Small intestine (tissue), 7 donors: ENCODE measurements around the gene AHRR. TPM values are rescaled to one million over a fixed set of nuclear protein-coding genes. Genes with fewer than 3 reads are reported as not detected.

ENCODE experiments used
- DNase-seq, 2 donors: peaks; one replicate each; pipeline versions ENCODE4 v3.0.0 to v3.0.0-alpha.2; 2013
- FAIRE-seq: peaks from 2 replicates; lab custom pipeline; 2012; peaks lifted over from hg19 to GRCh38; lab: Jason Lieb, UNC
- H3K27ac ChIP-seq, 3 donors: one replicate each; pipeline ENCODE4 v1.5.1; 2013; ENCODE audit warnings: low read length in 2 of 3, mild to moderate bottlenecking in 2 of 3, control low read depth in 1 of 3, inconsistent platforms in 1 of 3, low read depth in 1 of 3, moderate library complexity in 1 of 3
- H3K27me3 ChIP-seq, 3 donors: one replicate each; pipeline ENCODE4 v1.6.1; 2013; ENCODE audit warnings: low read length in 3 of 3, inconsistent platforms in 1 of 3; ENCODE audit not compliant: control insufficient read depth in 3 of 3, insufficient read depth in 3 of 3
- H3K36me3 ChIP-seq, 3 donors: one replicate each; pipeline ENCODE4 v1.6.1; 2013; ENCODE audit warnings: low read length in 3 of 3, inconsistent platforms in 1 of 3, low read depth in 1 of 3, mild to moderate bottlenecking in 1 of 3, moderate library complexity in 1 of 3; ENCODE audit not compliant: control insufficient read depth in 3 of 3, insufficient read depth in 2 of 3
- H3K4me1 ChIP-seq, 3 donors: one replicate each; pipeline ENCODE4 v1.6.1; 2013; ENCODE audit warnings: low read length in 2 of 3, inconsistent platforms in 1 of 3, low read depth in 1 of 3, mild to moderate bottlenecking in 1 of 3, moderate library complexity in 1 of 3; ENCODE audit not compliant: control insufficient read depth in 3 of 3, insufficient read depth in 2 of 3
- H3K4me3 ChIP-seq, 3 donors: one replicate each; pipeline ENCODE4 v1.5.1; 2013; ENCODE audit warnings: low read length in 3 of 3, control low read depth in 1 of 3, inconsistent platforms in 1 of 3, low read depth in 1 of 3, mild to moderate bottlenecking in 1 of 3, moderate library complexity in 1 of 3
- H3K9me3 ChIP-seq, 2 donors: one replicate each; pipeline ENCODE4 v1.6.1; 2013; ENCODE audit warnings: low read depth in 1 of 2, low read length in 1 of 2; ENCODE audit not compliant: control insufficient read depth in 2 of 2, insufficient read depth in 1 of 2
- WGBS, 3 donors: extraction: QIAGEN DNeasy Blood & Tissue Kit; methylation state at CpG; one replicate each; pipeline ENCODE4 v1.1.7; 2013; 5-methylcytosine and 5-hydroxymethylcytosine counted together
- polyA plus RNA-seq, 4 donors: library from polyadenylated mRNA; stranded (reverse) in 3 of 4; unstranded in 1 of 4; fragments of 200-250 nt in 3 of 4; fragments of 120-200 nt in 1 of 4; gene quantifications; one replicate each; pipeline versions ENCODE4 v1.2.1 to v1.2.3, GENCODE V29; 2013
- donor health status: healthy with polysubstance abuse.
- donor health status: control.
- donor health status: control.
- donor health status: Bipolar disorder and iron deficiency.
- donor health status: healthy.

The AHRR gene
- polyA plus RNA-seq, 4 donors, result 0.22 to 2.6 (median 0.95) TPM

DNA sequence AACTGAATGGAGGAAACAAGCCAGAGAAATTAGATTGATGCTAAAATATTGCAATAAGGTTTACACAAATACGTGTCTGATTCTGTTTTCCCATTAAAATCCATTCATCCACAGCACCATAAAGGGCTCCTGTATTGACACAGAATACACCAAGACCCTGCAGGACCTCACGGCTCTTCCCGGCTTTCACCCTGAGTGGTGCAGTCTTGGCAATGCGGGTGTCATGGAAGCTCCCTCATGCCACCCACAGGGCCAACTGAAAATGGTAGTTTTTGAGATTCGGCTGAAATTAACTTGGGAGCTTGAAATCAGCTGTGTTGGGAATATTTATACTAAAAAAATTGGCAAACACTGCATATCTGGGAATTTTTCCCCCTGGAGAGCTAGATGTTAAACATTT lies 104.2 kb downstream of the AHRR start:
- Histone ChIP-seq H3K4me1 (peaks cover 0 to 3% (median 0%) of the 10 kb centered on the region in 3 donors), H3K27me3 (no peaks in the 10 kb centered on the region), H3K4me3 (no peak overlapping the region), H3K27ac (no peak overlapping the region), H3K36me3 (peaks cover 0 to 4% (median 0%) of the 10 kb centered on the region in 3 donors), H3K9me3 (no peaks in the 10 kb centered on the region)
- no peak for FAIRE-seq
- WGBS, 3 donors, result 16 to 48% (median 44%) methylated on average over 5 of the region's 5 CpGs
- peak in 1 of 2 donors; percentile 13 for DNase-seq

DNA sequence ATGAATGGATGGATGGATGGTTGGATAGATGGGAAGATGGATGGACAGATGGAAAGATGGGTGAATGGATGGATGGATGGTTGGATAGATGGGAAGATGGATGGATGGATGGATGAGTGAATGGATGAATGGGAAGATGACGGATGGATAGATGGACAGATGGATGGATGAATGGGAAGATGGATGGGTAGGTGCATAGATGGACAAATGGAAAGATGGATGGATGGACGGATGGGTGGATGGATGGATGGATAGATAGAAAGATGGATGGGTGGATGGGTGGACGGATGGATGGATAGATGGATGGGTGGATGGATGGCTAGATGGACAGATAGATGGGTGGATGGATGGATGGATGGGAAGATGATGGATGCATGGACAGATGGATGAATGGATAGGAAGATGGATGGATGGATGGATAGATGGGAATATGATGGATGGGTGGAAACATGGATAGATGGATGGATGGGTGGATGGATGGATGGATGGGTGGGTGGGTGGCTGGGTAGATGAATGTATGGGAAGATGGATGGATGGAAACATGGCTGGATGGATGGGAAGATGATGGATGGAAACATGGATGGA lies 105.0 kb downstream of the AHRR start:
- 74 to 86% (median 82%) methylated on average over 3 of the region's 3 CpGs for WGBS, 3 donors

DNA sequence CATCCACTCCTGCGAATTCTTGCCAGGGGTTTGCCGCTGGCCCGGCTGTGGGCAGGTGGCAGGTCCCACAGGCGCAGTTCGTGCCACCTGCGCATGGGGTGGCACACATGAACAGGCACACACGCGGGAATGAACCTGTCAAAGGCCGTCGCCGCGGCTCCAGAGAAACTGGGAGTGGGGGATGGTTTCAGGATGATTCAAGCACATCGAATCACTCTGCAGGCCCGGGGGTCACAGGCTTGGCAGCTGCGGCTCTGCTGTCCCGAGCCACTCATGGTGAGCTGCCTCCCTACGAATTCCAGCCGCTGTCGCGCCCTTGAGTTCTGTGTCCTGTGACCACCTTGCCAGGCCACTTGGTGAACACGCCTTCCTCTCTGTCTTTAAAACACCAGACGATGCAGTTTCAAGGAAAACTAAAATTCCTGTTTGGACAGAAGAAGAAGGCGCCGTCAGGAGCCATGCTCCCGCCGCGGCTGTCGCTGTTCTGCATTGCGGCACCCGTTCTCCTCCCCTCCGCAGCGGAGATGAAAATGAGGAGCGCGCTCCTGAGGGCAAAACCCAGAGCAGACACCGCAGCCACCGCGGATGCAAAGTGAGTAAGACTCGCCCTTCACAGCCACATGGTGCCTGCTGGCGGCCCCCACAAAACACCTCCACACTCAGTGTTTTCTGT lies 106.0 kb downstream of the AHRR start:
- WGBS, 3 donors, result 92 to 95% (median 93%) methylated on average over 39 of the region's 39 CpGs
- Histone ChIP-seq H3K36me3 (peaks cover 0 to 5% (median 0%) of the 10 kb centered on the region in 3 donors), H3K4me1 (peaks cover 0 to 13% (median 0%) of the 10 kb centered on the region in 3 donors), H3K4me3 (no peak overlapping the region), H3K9me3 (no peaks in the 10 kb centered on the region), H3K27me3 (no peaks in the 10 kb centered on the region), H3K27ac (no peak overlapping the region)
- DNase-seq (no peak), FAIRE-seq (no peak)

More for the DNA sequence above, 105.0 kb downstream of the AHRR start:
- Histone ChIP-seq H3K36me3 (peaks cover 0 to 5% (median 0%) of the 10 kb centered on the region in 3 donors), H3K4me1 (peaks cover 0 to 10% (median 0%) of the 10 kb centered on the region in 3 donors), H3K27me3 (no peaks in the 10 kb centered on the region), H3K4me3 (no peak overlapping the region), H3K9me3 (no peaks in the 10 kb centered on the region), H3K27ac (no peak overlapping the region)
- DNase-seq, result no peak
- FAIRE-seq, result no peak

DNA sequence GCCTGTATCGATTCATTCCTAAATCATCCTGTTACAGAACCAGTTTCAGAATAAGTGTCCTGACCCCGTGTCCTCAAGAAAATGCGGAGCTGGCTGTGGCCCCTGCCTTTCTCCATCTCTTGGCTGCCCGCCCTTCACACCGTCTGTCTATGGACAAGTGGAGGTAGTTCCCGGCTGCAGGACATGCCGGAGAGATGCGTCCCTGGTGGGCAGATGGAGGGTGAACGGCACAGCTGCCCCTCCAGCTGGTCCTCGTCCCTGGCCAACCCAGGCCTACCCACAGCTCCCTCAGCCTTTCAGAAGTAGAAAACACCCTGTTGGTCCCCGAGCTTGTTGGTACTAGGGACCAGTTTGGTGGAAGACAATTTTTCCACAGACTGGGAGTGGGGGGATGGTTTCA lies 106.7 kb downstream of the AHRR start:
- DNase-seq (no peak), FAIRE-seq (no peak)
- 90% methylated on average over 11 of the region's 11 CpGs for WGBS, 3 donors

DNA sequence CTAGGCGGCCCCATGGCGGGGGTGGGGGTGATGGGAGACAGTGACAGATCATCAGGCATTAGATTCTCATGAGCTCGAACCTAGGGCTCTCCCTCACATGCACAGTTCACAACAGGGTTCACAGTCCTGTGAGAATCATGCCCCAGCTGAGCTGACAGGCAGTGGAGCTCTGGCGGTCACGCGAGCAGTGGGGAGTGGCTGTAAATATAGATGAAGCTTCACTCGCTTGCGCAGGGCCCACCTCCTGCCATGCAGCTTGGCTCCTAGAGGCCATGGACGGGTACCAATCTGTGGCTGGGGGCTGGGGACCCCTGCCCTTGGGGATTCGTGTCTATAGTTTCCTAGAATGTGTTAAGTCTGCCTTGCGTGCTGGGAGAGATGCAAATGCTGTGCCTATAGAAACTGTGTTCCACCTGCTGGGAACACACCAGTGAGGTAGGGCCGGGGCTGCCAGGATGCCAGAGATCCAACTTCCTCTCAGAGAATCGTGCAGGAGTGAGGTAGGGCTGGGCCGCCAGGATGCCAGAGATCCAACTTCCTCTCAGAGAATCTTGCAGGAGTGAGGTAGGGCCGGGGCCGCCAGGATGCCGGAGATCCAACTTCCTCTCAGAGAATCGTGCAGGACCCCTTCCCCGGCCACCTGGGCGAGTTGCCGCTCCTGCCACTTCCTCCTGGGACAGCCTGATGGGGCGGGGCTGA lies 107.4 kb downstream of the AHRR start:
- H3K9me3 ChIP-seq, result no peaks in the 10 kb centered on the region
- peaks cover 0 to 13% (median 0%) of the 10 kb centered on the region in 3 donors for H3K4me1 ChIP-seq
- WGBS, 3 donors, result 70 to 82% (median 75%) methylated on average over 21 to 22 of the region's 22 CpGs
- H3K27ac ChIP-seq, result no peak overlapping the region
- no peak for FAIRE-seq
- H3K27me3 ChIP-seq, result no peaks in the 10 kb centered on the region
- peaks cover 0 to 5% (median 0%) of the 10 kb centered on the region in 3 donors for H3K36me3 ChIP-seq
- H3K4me3 ChIP-seq, result no peak overlapping the region
- no peak for DNase-seq

More for the DNA sequence above, 106.7 kb downstream of the AHRR start:
- no peak overlapping the region for H3K4me3 ChIP-seq
- no peaks in the 10 kb centered on the region for H3K9me3 ChIP-seq
- no peaks in the 10 kb centered on the region for H3K27me3 ChIP-seq
- peaks cover 0 to 5% (median 0%) of the 10 kb centered on the region in 3 donors for H3K36me3 ChIP-seq
- H3K4me1 ChIP-seq, result peaks cover 0 to 13% (median 0%) of the 10 kb centered on the region in 3 donors
- H3K27ac ChIP-seq, result no peak overlapping the region

DNA sequence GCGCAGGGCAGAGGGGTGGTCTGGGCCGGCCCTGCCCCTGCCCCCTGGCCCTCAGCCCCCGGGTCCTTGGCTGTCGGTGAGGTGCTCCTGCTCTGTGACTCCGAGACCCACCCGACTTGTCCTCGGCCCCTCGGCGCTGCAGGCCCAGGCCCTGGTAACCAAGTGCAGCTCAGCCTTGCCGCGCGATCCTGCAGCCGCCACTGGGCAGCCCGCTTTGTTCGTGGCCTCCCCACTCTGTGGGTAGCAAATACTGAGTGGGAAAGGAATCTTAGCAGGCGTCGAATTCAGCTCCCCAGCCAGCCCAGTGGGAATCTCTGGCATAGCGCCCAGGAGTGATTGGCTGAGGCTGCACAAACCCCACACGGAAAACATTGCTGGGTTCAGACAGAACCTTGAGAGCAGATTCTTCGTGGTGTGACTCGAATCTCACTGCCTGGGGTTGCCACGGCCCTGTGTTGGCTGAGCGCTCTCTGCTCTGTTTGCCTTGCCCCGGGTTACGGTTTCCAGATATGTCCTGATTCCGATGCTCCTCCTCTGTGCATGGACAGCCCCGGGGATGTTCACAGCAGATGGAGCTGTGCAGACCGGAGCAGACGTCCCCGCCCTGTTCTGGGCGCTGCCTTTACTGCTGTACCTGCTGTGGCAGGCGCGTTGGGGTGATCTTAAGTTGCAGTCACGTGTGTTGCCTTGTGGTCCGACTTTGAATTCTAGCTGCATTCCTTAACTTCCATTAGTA lies 108.1 kb downstream of the AHRR start:
- peaks cover 0 to 13% (median 0%) of the 10 kb centered on the region in 3 donors for H3K4me1 ChIP-seq
- DNase-seq (peak in 1 of 2 donors; percentile 30), FAIRE-seq (no peak)
- H3K36me3 ChIP-seq, result peaks cover 0 to 8% (median 0%) of the 10 kb centered on the region in 3 donors
- H3K27me3 ChIP-seq, result no peaks in the 10 kb centered on the region
- H3K9me3 ChIP-seq, result no peaks in the 10 kb centered on the region
- 55 to 74% (median 66%) methylated on average over 29 to 35 of the region's 35 CpGs for WGBS, 3 donors
- no peak overlapping the region for H3K4me3 ChIP-seq
- no peak overlapping the region for H3K27ac ChIP-seq

DNA sequence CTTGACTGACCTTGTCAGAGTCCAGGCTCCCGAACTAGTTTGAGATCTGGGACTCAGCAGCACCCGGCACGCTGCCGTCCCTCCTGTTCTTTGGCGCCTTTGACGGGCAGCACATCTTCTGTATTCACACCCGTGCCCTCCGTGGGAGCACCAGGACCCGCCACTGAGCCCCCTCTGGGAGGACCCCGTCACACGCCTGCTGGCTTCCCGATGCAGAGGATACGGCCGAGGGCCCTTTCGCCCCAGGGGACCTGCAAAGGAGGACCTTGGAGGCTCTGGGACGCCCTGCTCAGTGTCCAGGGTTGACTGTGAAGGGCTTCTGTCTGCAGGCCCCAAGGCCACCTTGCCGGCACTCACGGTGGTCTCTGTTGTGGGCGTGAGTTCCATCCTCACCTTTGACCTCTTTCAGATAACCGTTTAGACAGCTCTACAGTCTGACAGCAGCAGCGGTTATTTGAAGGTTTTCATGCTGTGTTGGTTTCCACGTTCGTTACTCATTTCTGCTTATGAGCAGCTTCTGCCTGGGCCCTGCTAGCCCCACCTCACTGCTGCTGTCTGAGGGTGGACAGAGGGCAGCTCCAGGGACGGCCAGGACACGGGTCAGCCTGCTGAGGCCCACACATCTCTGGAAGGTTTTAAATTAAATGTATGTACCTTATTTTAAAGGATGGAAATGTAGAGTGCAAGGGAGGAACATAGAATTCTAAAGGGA lies 108.9 kb downstream of the AHRR start:
- no peak for FAIRE-seq
- whole genome bisulfite sequencing, 3 donors, result 72 to 82% (median 76%) methylated on average over 25 of the region's 25 CpGs

More for the DNA sequence above, 108.9 kb downstream of the AHRR start:
- Histone ChIP-seq H3K4me1 (peaks cover 0 to 13% (median 0%) of the 10 kb centered on the region in 3 donors), H3K27ac (no peak overlapping the region), H3K9me3 (no peaks in the 10 kb centered on the region), H3K27me3 (no peaks in the 10 kb centered on the region), H3K36me3 (peaks cover 0 to 8% (median 0%) of the 10 kb centered on the region in 3 donors), H3K4me3 (no peak overlapping the region)
- DNase-seq, result no peak
